Measurements from ENCODE around the gene JAML.

JAML gene

DNA sequence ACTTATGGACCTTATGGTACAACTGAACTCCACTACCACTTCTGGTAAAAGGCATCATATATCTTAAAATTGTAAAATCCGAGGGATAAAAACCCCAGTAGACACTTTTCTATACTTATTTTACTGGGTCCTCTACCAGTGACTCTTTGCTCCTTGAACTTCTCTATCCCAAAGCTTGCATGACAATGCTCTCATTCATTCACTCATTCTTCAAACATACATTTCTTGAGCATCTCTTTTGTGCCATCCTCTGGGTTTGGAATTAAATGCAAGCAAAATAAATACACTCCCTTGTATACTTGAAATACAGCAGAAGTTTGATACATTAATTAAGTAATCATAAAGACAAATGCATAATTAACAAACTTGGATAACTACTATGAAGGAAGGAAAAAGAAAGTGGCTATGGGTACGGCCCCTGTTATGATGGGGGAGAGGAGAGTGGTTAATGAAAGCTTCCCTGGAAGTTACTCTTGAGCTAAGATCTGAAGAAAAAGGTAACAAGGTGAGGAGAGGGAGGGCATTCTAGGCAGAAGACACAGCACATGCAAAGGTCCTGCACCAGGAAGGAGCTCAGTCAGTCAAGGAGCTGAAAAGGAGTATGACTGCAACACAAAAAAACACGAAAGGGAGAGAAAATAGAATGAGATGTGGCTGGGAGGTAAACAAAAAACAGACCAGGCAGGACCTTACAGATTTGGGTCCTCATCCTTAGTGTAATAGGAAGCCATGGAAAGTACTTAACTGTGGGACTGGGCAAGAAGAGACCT is 19.4 kb upstream of the JAML start:
- no peak for TF ChIP-seq CTCF (IDR thresholded peaks at IDR 0.05)
- H3K27ac Mint-ChIP-seq = no peak overlapping the region
- H3K36me3 Mint-ChIP-seq (ENCODE audit: low read depth) = no peaks in the 10 kb centered on the region
- no peaks in the 10 kb centered on the region for H3K9me3 Mint-ChIP-seq
- no peak overlapping the region for H3K4me3 Mint-ChIP-seq
- H3K27me3 Mint-ChIP-seq (ENCODE audit: low read depth, poor library complexity) = peaks cover 84% of the 10 kb centered on the region
- no peak for DNase-seq
- H3K4me1 Mint-ChIP-seq = no peaks in the 10 kb centered on the region

- no peak overlapping the region for H3K4me3 Mint-ChIP-seq
- no peak for TF ChIP-seq CTCF (IDR thresholded peaks at IDR 0.05)
- no peak for DNase-seq
- no peaks in the 10 kb centered on the region for H3K36me3 Mint-ChIP-seq (ENCODE audit: low read depth)
- H3K27ac Mint-ChIP-seq = no peak overlapping the region
- no peaks in the 10 kb centered on the region for H3K4me1 Mint-ChIP-seq
- H3K9me3 Mint-ChIP-seq = no peaks in the 10 kb centered on the region
- peaks cover 79% of the 10 kb centered on the region for H3K27me3 Mint-ChIP-seq (ENCODE audit: low read depth, poor library complexity)
Measured at GRCh38 chr11:118243161-118243560, 18.4 kb upstream of the JAML start.

DNA sequence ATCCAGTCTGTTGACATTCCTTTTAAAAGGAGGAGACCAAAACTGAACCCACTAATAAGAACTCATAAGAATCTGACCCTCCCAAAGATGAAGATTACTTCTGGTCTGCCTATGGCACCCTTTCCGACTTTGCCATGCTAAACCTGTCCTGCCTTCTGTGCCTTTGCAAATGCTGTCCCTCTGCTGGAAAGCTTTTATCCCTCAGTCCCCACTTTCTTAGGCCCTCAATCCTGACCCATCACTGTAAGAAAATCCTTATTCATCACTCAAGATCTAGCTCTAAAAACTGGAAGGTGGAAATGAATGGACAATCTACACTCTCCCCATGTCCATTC is 16.9 kb upstream of the JAML start:
- Mint-ChIP-seq H3K9me3 (no peaks in the 10 kb centered on the region), H3K4me3 (no peak overlapping the region), H3K36me3 (ENCODE audit: low read depth) (no peaks in the 10 kb centered on the region), H3K4me1 (no peaks in the 10 kb centered on the region), H3K27ac (no peak overlapping the region), H3K27me3 (ENCODE audit: low read depth, poor library complexity) (peaks cover 64% of the 10 kb centered on the region)
- no peak for TF ChIP-seq CTCF (IDR thresholded peaks at IDR 0.05)
- no peak for DNase-seq

- DNase-seq = no peak
- no peaks in the 10 kb centered on the region for H3K4me1 Mint-ChIP-seq
- no peak for TF ChIP-seq CTCF (IDR thresholded peaks at IDR 0.05)
- no peaks in the 10 kb centered on the region for H3K9me3 Mint-ChIP-seq
- no peak overlapping the region for H3K4me3 Mint-ChIP-seq
- H3K27me3 Mint-ChIP-seq (ENCODE audit: low read depth, poor library complexity) = peaks cover 59% of the 10 kb centered on the region
- no peak overlapping the region for H3K27ac Mint-ChIP-seq
- no peaks in the 10 kb centered on the region for H3K36me3 Mint-ChIP-seq (ENCODE audit: low read depth)
Measured at GRCh38 chr11:118240999-118241763, 16.4 kb upstream of the JAML start.

- Mint-ChIP-seq H3K27ac (no peak overlapping the region), H3K4me3 (no peak overlapping the region), H3K4me1 (no peaks in the 10 kb centered on the region), H3K9me3 (no peaks in the 10 kb centered on the region), H3K27me3 (ENCODE audit: low read depth, poor library complexity) (peaks cover 52% of the 10 kb centered on the region), H3K36me3 (ENCODE audit: low read depth) (no peaks in the 10 kb centered on the region)
- DNase-seq = no peak
- TF ChIP-seq CTCF (IDR thresholded peaks at IDR 0.05) = no peak
Measured at GRCh38 chr11:118239509-118240205, 14.8 kb upstream of the JAML start.
